ENCODE data around the gene ZNF335. TPM values are rescaled to one million over a fixed set of nuclear protein-coding genes. Genes with fewer than 3 reads are reported as not detected.
A peak's percentile ranks its signal among the peaks of the same experiment; 100 is the strongest.

ZNF335 gene
- total and polyA plus RNA-seq, 2 of the 13 experiments (the other 11 are each of a cell fraction or from before 2014, with no cell fraction given) = 9.7 to 13.7 TPM

DNA sequence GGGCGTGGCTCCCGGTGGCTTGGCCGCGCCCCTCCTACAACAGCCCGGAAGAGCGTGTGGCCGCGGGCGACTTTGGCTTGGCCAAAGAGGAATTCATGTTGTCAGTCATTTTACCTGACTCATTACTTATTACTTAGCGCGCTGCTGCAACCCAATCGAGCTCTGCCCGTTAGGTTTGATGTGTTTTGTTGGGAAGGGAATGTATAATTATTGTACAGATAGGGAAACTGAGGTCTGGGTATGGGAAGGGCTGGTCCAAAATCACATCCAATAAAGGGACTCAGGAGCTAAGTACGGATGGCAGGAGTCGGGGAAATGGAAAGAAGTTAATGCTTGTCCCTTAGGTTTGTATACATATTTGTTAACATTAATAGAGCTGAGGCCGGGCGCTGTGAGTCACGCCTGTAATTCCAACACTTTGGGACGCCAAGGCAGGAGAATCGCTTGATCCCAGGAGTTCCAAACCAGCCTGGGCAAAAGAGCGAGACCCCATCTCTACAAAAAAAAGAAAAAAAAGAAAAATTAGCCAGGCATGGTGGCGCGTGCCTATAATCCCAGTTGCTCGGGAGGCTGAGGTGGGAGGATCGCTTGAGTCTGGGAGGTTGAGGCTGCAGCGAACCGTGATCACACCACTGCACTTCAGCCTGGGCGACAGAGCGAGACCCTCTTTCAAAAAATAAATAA is 639 bp upstream of the ZNF335 start (continued):
- TF ChIP-seq MZF1 (CRISPR knock-in tag; IDR thresholded peaks at IDR 0.05; ENCODE audit: borderline replicate concordance) (no peak), POLR2G (IDR thresholded peaks at IDR 0.05; ENCODE audit: low read depth, low read length) (peak; percentile 92), POLR2A (IDR thresholded peaks at IDR 0.05; ENCODE audit: insufficient read depth in 1 of 2, low read depth in 2 of 2, low read length in 2 of 2) (peak in 1 of 2 experiments; percentile 67; a peak in 3 of 4 replicates), NR2F6 (IDR thresholded peaks at IDR 0.05) (no peak), NR2F6 (CRISPR knock-in tag; IDR thresholded peaks at IDR 0.05) (no peak), ZNF263 (CRISPR knock-in tag; IDR thresholded peaks at IDR 0.05) (no peak), ZNF629 (CRISPR knock-in tag; conservative IDR thresholded peaks at IDR 0.05) (no peak), JDP2 (CRISPR knock-in tag; IDR thresholded peaks at IDR 0.05; ENCODE audit: borderline replicate concordance) (no peak), KDM5B (CRISPR knock-in tag; IDR thresholded peaks at IDR 0.05; ENCODE audit: borderline replicate concordance) (no peak), PAF1 (CRISPR knock-in tag; IDR thresholded peaks at IDR 0.05) (no peak), ATAD3A (CRISPR knock-in tag; IDR thresholded peaks at IDR 0.05) (no peak), ZNF615 (CRISPR knock-in tag; IDR thresholded peaks at IDR 0.05; ENCODE audit: borderline replicate concordance) (no peak), DMAP1 (CRISPR knock-in tag; IDR thresholded peaks at IDR 0.05) (no peak), FIP1L1 (IDR thresholded peaks at IDR 0.05; ENCODE audit: borderline replicate concordance, insufficient read depth, low read depth, low read length) (no peak; the same call in 1 of the 2 replicates), ZSCAN22 (CRISPR knock-in tag; IDR thresholded peaks at IDR 0.05) (no peak), MBNL3 (CRISPR knock-in tag; conservative IDR thresholded peaks at IDR 0.05) (no peak), ZNF24 (IDR thresholded peaks at IDR 0.05) (no peak)
- TF ChIP-seq, protein P1, sequence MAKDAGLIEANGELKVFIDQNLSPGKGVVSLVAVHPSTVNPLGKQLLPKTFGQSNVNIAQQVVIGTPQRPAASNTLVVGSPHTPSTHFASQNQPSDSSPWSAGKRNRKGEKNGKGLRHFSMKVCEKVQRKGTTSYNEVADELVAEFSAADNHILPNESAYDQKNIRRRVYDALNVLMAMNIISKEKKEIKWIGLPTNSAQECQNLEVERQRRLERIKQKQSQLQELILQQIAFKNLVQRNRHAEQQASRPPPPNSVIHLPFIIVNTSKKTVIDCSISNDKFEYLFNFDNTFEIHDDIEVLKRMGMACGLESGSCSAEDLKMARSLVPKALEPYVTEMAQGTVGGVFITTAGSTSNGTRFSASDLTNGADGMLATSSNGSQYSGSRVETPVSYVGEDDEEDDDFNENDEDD (CRISPR knock-in tag; IDR thresholded peaks at IDR 0.05; ENCODE audit: borderline replicate concordance) = no peak
- TF ChIP-seq, protein P2, sequence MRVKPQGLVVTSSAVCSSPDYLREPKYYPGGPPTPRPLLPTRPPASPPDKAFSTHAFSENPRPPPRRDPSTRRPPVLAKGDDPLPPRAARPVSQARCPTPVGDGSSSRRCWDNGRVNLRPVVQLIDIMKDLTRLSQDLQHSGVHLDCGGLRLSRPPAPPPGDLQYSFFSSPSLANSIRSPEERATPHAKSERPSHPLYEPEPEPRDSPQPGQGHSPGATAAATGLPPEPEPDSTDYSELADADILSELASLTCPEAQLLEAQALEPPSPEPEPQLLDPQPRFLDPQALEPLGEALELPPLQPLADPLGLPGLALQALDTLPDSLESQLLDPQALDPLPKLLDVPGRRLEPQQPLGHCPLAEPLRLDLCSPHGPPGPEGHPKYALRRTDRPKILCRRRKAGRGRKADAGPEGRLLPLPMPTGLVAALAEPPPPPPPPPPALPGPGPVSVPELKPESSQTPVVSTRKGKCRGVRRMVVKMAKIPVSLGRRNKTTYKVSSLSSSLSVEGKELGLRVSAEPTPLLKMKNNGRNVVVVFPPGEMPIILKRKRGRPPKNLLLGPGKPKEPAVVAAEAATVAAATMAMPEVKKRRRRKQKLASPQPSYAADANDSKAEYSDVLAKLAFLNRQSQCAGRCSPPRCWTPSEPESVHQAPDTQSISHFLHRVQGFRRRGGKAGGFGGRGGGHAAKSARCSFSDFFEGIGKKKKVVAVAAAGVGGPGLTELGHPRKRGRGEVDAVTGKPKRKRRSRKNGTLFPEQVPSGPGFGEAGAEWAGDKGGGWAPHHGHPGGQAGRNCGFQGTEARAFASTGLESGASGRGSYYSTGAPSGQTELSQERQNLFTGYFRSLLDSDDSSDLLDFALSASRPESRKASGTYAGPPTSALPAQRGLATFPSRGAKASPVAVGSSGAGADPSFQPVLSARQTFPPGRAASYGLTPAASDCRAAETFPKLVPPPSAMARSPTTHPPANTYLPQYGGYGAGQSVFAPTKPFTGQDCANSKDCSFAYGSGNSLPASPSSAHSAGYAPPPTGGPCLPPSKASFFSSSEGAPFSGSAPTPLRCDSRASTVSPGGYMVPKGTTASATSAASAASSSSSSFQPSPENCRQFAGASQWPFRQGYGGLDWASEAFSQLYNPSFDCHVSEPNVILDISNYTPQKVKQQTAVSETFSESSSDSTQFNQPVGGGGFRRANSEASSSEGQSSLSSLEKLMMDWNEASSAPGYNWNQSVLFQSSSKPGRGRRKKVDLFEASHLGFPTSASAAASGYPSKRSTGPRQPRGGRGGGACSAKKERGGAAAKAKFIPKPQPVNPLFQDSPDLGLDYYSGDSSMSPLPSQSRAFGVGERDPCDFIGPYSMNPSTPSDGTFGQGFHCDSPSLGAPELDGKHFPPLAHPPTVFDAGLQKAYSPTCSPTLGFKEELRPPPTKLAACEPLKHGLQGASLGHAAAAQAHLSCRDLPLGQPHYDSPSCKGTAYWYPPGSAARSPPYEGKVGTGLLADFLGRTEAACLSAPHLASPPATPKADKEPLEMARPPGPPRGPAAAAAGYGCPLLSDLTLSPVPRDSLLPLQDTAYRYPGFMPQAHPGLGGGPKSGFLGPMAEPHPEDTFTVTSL (CRISPR knock-in tag; IDR thresholded peaks at IDR 0.05; ENCODE audit: borderline replicate concordance) = no peak
- TF ChIP-seq, protein P3, sequence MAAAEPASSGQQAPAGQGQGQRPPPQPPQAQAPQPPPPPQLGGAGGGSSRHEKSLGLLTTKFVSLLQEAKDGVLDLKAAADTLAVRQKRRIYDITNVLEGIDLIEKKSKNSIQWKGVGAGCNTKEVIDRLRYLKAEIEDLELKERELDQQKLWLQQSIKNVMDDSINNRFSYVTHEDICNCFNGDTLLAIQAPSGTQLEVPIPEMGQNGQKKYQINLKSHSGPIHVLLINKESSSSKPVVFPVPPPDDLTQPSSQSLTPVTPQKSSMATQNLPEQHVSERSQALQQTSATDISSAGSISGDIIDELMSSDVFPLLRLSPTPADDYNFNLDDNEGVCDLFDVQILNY (CRISPR knock-in tag; conservative IDR thresholded peaks at IDR 0.05) = no peak
- TF ChIP-seq, protein P4, sequence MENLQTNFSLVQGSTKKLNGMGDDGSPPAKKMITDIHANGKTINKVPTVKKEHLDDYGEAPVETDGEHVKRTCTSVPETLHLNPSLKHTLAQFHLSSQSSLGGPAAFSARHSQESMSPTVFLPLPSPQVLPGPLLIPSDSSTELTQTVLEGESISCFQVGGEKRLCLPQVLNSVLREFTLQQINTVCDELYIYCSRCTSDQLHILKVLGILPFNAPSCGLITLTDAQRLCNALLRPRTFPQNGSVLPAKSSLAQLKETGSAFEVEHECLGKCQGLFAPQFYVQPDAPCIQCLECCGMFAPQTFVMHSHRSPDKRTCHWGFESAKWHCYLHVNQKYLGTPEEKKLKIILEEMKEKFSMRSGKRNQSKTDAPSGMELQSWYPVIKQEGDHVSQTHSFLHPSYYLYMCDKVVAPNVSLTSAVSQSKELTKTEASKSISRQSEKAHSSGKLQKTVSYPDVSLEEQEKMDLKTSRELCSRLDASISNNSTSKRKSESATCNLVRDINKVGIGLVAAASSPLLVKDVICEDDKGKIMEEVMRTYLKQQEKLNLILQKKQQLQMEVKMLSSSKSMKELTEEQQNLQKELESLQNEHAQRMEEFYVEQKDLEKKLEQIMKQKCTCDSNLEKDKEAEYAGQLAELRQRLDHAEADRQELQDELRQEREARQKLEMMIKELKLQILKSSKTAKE (CRISPR knock-in tag; IDR thresholded peaks at IDR 0.05; ENCODE audit: borderline replicate concordance) = no peak
- TF ChIP-seq, protein P5, sequence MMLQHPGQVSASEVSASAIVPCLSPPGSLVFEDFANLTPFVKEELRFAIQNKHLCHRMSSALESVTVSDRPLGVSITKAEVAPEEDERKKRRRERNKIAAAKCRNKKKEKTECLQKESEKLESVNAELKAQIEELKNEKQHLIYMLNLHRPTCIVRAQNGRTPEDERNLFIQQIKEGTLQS (CRISPR knock-in tag; IDR thresholded peaks at IDR 0.05) = no peak; the same call in 1 of the 2 replicates

All from HepG2 (cell line).